HG03469 (cell line): ENCODE measurements around the gene SLC38A7.
"Not testable (repeated sequence)": the region's sequence is repeated elsewhere in the genome, so short reads cannot be mapped to it uniquely, and the experiment has no call there.

Experiments used
- ATAC-seq: cut with Tn5 transposase; IDR thresholded peaks from one replicate; pipeline ENCODE4 v1.9.1; 2021; ENCODE audit warnings: mild to moderate bottlenecking, moderate library complexity, moderate number of reproducible peaks; ENCODE audit not compliant: unreplicated experiment

The SLC38A7 gene

GRCh38 chr16:58678716-58679115 is 5.9 kb downstream of the SLC38A7 start:
- no peak for ATAC-seq

DNA sequence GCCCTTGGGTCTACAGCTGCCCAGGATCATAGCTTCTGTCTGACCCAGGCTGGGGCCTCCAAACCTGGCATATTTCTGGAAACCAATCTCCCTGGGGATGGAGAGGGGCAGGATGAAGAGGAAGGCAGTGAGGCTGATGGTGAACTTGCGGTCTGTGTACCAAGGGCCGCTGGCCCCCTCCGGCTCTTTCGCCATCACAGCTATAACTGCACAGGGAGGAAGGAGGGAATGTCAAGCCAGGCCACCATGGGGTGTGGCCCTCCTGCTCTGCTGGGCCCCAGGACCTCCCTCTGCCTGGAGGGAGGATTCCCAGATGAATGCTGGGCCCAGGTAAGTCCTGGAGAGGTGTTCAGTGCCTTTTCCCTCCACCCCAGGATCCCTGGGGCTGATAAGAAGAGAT is 6.3 kb downstream of the SLC38A7 start:
- no peak for ATAC-seq

DNA sequence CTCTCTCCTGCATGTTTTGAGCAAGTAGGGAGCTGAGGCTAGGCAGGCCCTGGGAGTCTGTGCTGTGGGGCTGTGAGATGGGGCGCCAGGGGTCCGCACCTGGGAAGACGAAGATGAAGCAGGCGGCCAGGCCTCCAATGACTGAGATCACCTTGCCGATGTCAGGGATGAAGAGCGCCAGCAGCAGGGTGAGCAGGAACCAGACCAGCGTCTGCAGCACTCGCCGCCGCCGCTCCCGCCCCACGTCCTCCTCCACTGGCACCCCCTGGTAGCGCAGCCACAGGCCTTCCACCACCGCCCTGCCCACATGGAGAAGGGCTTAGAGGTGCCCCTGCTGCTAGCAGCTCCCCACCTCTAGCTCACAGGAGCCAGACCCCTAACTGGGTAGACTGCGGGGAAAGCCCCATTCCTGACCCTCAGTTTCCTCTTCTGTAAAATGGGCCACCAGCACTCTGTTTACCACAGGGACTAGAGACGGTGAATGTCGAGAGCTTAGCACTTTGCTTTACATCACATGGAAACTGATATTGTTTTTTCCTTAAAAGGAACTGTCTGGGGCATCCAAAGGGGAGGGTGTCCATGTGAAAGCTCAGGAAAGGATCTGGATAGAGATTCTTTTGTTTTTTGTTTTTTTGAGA is 13.5 kb downstream of the SLC38A7 start:
- ATAC-seq, result no peak

- no peak for ATAC-seq
Observed at GRCh38 chr16:58670177-58670576, 14.4 kb downstream of the SLC38A7 start.

GRCh38 chr16:58665200-58665599 is 19.4 kb downstream of the SLC38A7 start:
- no peak for ATAC-seq

DNA sequence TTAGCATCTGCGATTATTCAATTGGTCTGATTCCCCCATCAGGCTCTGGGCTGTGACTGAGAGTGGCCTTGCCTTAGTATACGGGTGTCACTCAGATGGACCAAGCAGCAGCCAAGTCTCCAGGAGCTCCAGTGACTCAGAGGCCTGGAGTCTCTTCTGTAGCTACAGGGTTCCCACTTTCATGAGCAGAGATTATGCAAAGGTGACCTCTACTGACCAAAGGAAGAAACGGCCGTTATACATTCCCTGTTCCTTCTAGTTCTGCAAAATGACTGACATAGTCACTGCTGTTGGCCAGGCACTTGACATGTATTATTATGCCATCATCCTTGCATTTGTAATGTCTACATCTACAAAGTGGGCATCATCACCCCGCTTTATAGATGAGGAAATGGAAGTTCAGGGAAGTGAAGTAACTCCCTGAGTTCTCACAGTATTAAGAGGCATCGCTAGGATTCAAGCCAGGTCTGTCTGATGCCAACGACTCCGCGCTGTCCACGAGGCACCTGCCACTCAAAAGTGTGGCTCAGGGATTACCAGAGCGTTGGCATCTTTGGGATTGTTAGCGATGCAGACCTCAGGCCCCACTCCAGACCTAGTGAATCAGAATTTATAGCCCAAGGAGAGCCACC is 23.3 kb downstream of the SLC38A7 start:
- peak; percentile 67 for ATAC-seq

- not testable (repeated sequence) for ATAC-seq
Observed at GRCh38 chr16:58659911-58660310, 24.7 kb downstream of the SLC38A7 start.

DNA sequence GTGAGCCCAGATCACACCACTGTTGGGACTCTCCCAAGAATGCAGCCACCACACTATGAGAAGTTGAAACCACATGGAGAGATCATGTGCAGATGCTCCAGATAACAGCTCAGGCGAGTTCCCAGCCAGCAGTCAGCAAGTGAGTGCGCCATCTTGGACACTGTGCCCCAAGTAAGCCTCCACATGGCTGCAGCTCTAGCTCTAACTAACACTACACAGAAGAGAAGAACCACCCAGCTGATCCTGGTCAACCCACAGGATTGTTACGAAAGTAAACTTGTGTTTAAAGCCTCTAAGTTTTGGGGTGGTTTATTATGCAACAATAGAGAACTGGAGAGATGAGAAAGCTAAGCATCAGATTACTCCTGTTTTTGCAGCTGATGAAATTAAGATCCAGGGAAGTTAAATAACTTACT is 25.8 kb downstream of the SLC38A7 start:
- no peak for ATAC-seq

GRCh38 chr16:58656899-58657298 is 27.7 kb downstream of the SLC38A7 start:
- no peak for ATAC-seq

- no peak for ATAC-seq
Observed at GRCh38 chr16:58655215-58655596, 29.4 kb downstream of the SLC38A7 start.

DNA sequence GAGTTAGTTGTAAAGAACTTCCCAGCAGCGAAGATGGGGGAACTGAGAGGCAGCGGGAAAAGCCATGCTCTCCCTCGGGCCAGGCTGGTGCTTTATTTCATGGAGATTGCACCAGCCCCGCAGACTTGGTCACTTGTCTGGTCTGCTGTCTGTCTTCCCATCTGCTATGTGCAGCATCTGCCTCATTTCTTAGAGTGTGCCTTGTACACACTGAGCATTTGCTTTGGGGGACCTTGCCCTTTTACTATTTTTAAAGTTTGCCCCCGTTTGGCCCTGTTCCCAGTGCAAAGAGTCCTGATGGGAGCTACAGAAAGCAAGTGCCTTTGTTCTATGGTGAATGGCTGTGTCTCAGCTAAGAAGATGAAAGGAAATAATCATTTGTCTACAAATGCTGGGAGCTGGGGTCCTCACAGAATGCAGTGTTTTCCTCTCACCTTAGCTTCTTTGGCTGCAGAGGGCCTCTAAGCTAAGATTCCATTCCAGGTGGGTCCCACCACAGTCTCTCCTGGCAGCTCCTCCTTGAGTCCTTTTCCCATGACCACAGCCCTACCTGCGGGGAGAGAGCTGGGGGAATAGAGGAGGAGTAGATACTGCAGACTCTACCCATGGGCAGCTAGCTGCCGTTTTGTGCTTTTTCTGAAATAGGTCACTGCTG is 29.9 kb downstream of the SLC38A7 start:
- ATAC-seq, result no peak

DNA sequence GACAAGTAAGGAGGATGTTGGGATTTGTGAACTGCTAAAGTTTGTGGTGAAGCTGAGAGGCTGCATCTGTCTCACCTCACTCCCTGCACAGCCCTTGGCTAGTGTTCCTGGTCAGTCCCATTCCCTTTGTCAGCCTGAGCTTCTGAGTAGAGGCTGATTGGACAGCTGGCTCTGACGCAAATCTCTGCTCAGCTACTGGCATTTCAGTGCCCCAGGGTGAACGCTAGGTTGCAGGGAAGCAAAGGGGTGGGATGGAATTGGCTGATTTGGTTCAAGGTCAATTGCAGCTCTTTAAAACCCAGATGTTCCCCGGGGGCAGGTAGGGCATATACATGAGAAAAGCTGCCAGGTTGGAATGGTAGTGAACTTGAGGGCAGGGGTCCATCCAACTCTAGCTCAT is 31.8 kb downstream of the SLC38A7 start:
- no peak for ATAC-seq

GRCh38 chr16:58651965-58652348 is 32.6 kb downstream of the SLC38A7 start:
- no peak for ATAC-seq

GRCh38 chr16:58649707-58650106 is 34.9 kb downstream of the SLC38A7 start:
- no peak for ATAC-seq

GRCh38 chr16:58647107-58647506 is 37.5 kb downstream of the SLC38A7 start:
- ATAC-seq, result no peak

GRCh38 chr16:58644765-58645487 is 39.6 kb downstream of the SLC38A7 start:
- ATAC-seq, result no peak

- ATAC-seq, result no peak
Observed at GRCh38 chr16:58644108-58644507, 40.5 kb downstream of the SLC38A7 start.

DNA sequence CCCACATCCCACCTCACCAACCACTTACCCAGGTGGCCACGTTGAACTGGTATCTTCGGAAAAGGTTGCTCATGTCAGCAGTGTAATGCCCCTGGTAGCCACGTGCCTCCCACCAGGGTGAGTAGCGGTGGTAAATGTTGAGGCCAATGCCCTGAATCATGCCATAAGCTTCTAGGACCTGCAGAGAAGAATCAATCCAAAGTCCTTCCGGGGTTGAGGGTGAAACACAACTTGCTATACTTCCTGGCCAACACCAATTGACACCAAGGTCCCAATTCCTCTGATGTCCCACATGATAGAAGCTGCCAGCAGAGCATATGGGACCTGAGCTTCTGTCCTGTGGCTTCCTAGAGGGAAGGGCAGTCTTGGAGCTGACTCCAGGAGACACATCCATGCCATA is 43.6 kb downstream of the SLC38A7 start:
- no peak for ATAC-seq

GRCh38 chr16:58639836-58640235 is 44.7 kb downstream of the SLC38A7 start:
- no peak for ATAC-seq

DNA sequence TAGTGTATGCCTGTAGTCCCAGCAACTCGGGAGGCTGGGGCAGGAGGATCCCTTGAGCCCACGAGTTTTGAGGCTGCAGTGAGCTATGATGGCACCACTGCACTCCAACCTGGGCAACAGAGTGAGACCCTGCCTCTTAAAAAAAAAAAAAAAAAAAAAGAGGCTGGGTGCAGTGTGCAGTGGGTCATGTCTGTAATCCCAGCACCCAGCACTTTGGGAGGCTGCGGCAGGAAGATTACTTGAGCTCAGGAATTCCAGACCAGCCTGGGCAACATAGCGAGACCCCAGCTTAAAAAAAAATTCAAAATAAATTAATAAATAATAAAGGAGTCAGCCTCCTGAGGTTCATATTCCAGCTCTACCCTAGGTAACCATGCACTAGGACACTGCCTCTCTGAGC is 45.3 kb downstream of the SLC38A7 start:
- no peak for ATAC-seq

DNA sequence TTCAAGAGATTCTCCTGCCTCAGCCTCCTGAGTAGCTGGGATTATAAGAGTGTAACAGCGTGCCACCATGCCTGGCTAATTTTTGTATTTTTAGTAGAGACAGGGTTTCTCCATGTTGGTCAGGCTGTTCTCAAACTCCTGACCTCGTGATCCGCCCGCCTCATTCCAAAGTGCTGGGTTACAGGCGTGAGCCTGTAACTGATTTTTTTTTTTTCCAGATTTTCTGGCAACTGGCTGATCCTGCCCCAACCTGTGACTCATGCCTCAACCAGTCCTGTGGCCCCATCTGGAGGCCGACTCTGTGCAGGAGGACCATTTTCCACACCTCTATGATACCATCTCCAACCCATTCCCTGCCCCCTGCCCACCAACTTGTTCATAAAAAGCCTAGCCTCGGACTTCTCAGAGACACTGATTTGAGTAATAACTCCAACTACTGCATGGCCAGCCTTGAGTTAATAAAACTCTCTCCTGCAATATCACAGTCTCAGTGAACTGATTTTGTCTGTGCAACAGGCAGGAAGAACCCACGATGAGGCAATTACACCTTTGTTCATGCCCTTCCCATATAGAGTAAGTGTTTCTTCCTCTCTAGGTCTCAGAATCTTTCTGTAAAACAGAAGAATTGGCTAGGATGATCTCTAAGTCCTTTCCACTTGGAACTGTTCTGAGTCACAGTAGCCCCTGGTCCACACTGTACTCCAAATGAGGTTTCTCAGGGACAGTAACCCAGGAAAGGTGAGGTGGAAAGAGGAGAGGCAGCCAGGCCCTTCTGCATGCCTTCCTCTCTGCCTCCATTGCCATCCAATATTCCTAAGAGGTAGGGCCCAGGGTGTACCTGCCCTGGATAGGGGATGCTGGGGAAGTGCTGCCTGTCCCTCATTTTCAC is 46.2 kb downstream of the SLC38A7 start:
- no peak for ATAC-seq
